Neuron (in vitro differentiated cells): ENCODE measurements around the gene OS9.
"Not testable (repeated sequence)": the region's sequence is repeated elsewhere in the genome, so short reads cannot be mapped to it uniquely, and the experiment has no call there.

Experiments used
- H2AFZ ChIP-seq: one replicate; pipeline ENCODE4 v1.6.1; 2013; ENCODE audit warnings: low read depth, mild to moderate bottlenecking, inconsistent platforms, low read length, moderate library complexity
- H3K27me3 ChIP-seq: one replicate; pipeline ENCODE4 v1.6.1; 2013; ENCODE audit warnings: low read length; ENCODE audit not compliant: insufficient read depth
- H3K36me3 ChIP-seq: one replicate; pipeline ENCODE4 v1.6.1; 2013; ENCODE audit warnings: low read length; ENCODE audit not compliant: insufficient read depth
- H3K4me1 ChIP-seq: one replicate; pipeline ENCODE4 v1.6.1; 2013; ENCODE audit warnings: low read length; ENCODE audit not compliant: insufficient read depth
- H3K4me3 ChIP-seq: 2 replicates; pipeline ENCODE4 v1.5.1; 2013; ENCODE audit warnings: mild to moderate bottlenecking, low read length, moderate library complexity
- H3K9me3 ChIP-seq: one replicate; pipeline ENCODE4 v1.6.1; 2013; ENCODE audit warnings: low read length

The OS9 gene

GRCh38 chr12:57720606-57721595 is 27.0 kb downstream of the OS9 start:
- H3K4me1 ChIP-seq, result no peaks in the 10 kb centered on the region
- H3K9me3 ChIP-seq, result no peaks in the 10 kb centered on the region
- no peak overlapping the region for H2AFZ ChIP-seq
- H3K36me3 ChIP-seq, result peaks cover 57% of the 10 kb centered on the region
- no peak overlapping the region for H3K4me3 ChIP-seq
- H3K27me3 ChIP-seq, result no peaks in the 10 kb centered on the region

GRCh38 chr12:57721846-57722608 is 28.1 kb downstream of the OS9 start:
- H3K4me3 ChIP-seq, H3K9me3 ChIP-seq, H3K4me1 ChIP-seq, H3K27me3 ChIP-seq, H2AFZ ChIP-seq: not testable (repeated sequence)
- peaks cover 52% of the 10 kb centered on the region for H3K36me3 ChIP-seq

- Histone ChIP-seq H3K27me3 (no peaks in the 10 kb centered on the region), H3K4me3 (no peak overlapping the region), H3K36me3 (peaks cover 46% of the 10 kb centered on the region), H3K4me1 (no peaks in the 10 kb centered on the region), H3K9me3 (peaks cover 3% of the 10 kb centered on the region), H2AFZ (no peak overlapping the region)
Observed at GRCh38 chr12:57722716-57723629, 29.0 kb downstream of the OS9 start.

- H2AFZ ChIP-seq, result no peak overlapping the region
- H3K4me3 ChIP-seq, result no peak overlapping the region
- no peaks in the 10 kb centered on the region for H3K4me1 ChIP-seq
- peaks cover 3% of the 10 kb centered on the region for H3K9me3 ChIP-seq
- H3K36me3 ChIP-seq, result peaks cover 41% of the 10 kb centered on the region
- no peaks in the 10 kb centered on the region for H3K27me3 ChIP-seq
Observed at GRCh38 chr12:57723630-57723962, 29.7 kb downstream of the OS9 start.

- H3K27me3 ChIP-seq, result no peaks in the 10 kb centered on the region
Observed at GRCh38 chr12:57724003-57724935, 30.3 kb downstream of the OS9 start.

GRCh38 chr12:57724936-57725740 is 31.2 kb downstream of the OS9 start:
- Histone ChIP-seq H3K4me3 (no peak overlapping the region), H3K36me3 (peaks cover 32% of the 10 kb centered on the region), H3K9me3 (peaks cover 3% of the 10 kb centered on the region), H2AFZ (no peak overlapping the region), H3K27me3 (no peaks in the 10 kb centered on the region), H3K4me1 (no peaks in the 10 kb centered on the region)

More at GRCh38 chr12:57724003-57724935, 30.3 kb downstream of the OS9 start:
- Histone ChIP-seq H3K4me1 (no peaks in the 10 kb centered on the region), H3K4me3 (no peak overlapping the region), H3K9me3 (peaks cover 3% of the 10 kb centered on the region), H3K36me3 (peaks cover 36% of the 10 kb centered on the region), H2AFZ (no peak overlapping the region)

- no peaks in the 10 kb centered on the region for H3K4me1 ChIP-seq
- H3K27me3 ChIP-seq, result no peaks in the 10 kb centered on the region
- H3K9me3 ChIP-seq, result peaks cover 3% of the 10 kb centered on the region
- H3K4me3 ChIP-seq, result no peak overlapping the region
- H2AFZ ChIP-seq, result no peak overlapping the region
- H3K36me3 ChIP-seq, result peaks cover 29% of the 10 kb centered on the region
Observed at GRCh38 chr12:57725851-57726150, 31.9 kb downstream of the OS9 start.

- H3K27me3 ChIP-seq, result no peaks in the 10 kb centered on the region
Observed at GRCh38 chr12:57726151-57726883, 32.4 kb downstream of the OS9 start.

GRCh38 chr12:57726884-57727757 is 33.2 kb downstream of the OS9 start:
- Histone ChIP-seq H3K4me3 (no peak overlapping the region), H3K27me3 (no peaks in the 10 kb centered on the region), H3K36me3 (peaks cover 22% of the 10 kb centered on the region)

More at GRCh38 chr12:57726151-57726883, 32.4 kb downstream of the OS9 start:
- Histone ChIP-seq H3K9me3 (peaks cover 3% of the 10 kb centered on the region), H3K36me3 (peaks cover 27% of the 10 kb centered on the region), H3K4me3 (no peak overlapping the region), H2AFZ (no peak overlapping the region), H3K4me1 (no peaks in the 10 kb centered on the region)

GRCh38 chr12:57727758-57728395 is 33.9 kb downstream of the OS9 start:
- Histone ChIP-seq H3K4me1 (no peaks in the 10 kb centered on the region), H3K9me3 (peaks cover 3% of the 10 kb centered on the region), H3K36me3 (peaks cover 22% of the 10 kb centered on the region), H3K4me3 (no peak overlapping the region), H2AFZ (no peak overlapping the region), H3K27me3 (no peaks in the 10 kb centered on the region)

More at GRCh38 chr12:57726884-57727757, 33.2 kb downstream of the OS9 start:
- Histone ChIP-seq H2AFZ (no peak overlapping the region), H3K4me1 (no peaks in the 10 kb centered on the region), H3K9me3 (peaks cover 3% of the 10 kb centered on the region)
